ENCODE measurements around the gene ELFN2. TPM values are rescaled to one million over a fixed set of nuclear protein-coding genes. Genes with fewer than 3 reads are reported as not detected.

ELFN2 gene
- total RNA-seq, 1 donor = under 0.01 TPM

DNA sequence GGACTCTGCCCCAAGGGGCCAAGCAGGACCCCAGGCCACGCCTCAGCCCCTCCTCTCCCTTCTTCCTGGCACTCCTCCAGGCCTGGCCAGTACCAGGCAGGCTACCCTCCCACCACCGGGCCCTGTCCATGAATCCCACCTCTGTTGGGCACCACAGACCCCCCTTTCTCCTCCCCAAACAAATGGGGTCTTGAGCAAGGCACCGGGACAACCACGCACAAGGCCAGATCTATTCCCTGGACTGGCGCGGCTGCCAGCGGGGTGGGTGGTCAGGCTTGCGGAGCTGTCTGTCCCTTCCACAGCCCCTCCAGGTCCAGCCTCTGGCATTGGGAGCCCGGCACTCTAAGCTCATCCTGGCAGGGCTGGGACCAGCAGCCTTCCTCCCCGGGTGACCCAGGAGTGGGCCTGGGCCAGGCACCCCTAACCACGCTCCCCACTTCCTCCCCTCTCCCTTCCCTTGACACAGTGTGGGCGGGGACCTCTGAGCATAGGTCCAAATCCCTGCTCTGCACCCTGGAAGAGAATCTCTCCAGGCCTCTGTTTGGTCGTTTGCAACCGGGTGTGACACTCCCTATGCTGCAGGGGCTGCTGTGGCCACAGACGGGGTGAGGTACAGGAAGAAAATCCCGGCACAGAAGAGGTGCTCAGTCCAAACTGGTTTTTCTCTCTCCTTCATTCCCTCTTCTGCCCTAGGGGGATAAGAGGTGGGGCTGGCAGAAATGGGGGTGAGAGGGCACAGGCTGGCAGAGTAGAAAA lies 14.6 kb downstream of the ELFN2 start:
- TF ChIP-seq, protein P1, sequence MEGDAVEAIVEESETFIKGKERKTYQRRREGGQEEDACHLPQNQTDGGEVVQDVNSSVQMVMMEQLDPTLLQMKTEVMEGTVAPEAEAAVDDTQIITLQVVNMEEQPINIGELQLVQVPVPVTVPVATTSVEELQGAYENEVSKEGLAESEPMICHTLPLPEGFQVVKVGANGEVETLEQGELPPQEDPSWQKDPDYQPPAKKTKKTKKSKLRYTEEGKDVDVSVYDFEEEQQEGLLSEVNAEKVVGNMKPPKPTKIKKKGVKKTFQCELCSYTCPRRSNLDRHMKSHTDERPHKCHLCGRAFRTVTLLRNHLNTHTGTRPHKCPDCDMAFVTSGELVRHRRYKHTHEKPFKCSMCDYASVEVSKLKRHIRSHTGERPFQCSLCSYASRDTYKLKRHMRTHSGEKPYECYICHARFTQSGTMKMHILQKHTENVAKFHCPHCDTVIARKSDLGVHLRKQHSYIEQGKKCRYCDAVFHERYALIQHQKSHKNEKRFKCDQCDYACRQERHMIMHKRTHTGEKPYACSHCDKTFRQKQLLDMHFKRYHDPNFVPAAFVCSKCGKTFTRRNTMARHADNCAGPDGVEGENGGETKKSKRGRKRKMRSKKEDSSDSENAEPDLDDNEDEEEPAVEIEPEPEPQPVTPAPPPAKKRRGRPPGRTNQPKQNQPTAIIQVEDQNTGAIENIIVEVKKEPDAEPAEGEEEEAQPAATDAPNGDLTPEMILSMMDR (IDR thresholded peaks at IDR 0.05; ENCODE audit: extremely low read depth, low read depth, low read length) = no peak
- H4K20me1 ChIP-seq (ENCODE audit: insufficient read depth, low read length) = no peaks in the 10 kb centered on the region

DNA sequence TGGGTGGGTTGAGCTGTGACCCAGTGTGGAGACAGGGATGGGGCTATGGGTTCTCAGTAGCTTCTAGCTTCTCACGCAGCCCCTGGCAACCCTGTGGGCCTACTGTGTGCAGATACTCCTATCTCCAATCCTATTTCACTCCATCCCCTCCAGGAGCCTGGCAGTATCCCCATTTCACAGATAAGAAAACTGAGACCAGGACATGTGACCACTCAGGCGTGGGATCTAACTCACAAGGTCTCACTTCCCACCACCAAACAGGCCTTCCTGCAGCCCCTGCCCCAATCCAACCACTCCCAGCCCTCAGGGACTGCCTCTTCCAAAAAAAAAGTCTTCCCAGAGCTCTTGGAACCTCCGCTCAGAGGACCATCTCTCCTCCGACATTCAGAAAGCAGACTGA lies 15.6 kb downstream of the ELFN2 start:
- Histone ChIP-seq H3K4me1 (ENCODE audit: insufficient read depth, low read length) (peaks cover 6% of the 10 kb centered on the region), H4K20me1 (ENCODE audit: insufficient read depth, low read length) (no peaks in the 10 kb centered on the region), H3K4me2 (ENCODE audit: insufficient read depth, low read length) (no peak overlapping the region)

More for the DNA sequence above, 14.6 kb downstream of the ELFN2 start:
- Histone ChIP-seq H3K27ac (ENCODE audit: low read depth, low read length) (no peak overlapping the region), H3K4me2 (ENCODE audit: insufficient read depth, low read length) (no peak overlapping the region), H3K4me3 (ENCODE audit: insufficient read depth, low read length) (no peak overlapping the region), H2AFZ (ENCODE audit: low read length) (no peak overlapping the region), H3K9me3 (ENCODE audit: low read depth, low read length) (no peaks in the 10 kb centered on the region), H3K4me1 (ENCODE audit: insufficient read depth, low read length) (peaks cover 6% of the 10 kb centered on the region), H3K36me3 (ENCODE audit: insufficient read depth, low read length) (no peaks in the 10 kb centered on the region), H3K79me2 (ENCODE audit: insufficient read depth, low read length) (no peaks in the 10 kb centered on the region), H3K27me3 (ENCODE audit: insufficient read depth, low read length) (peaks cover 19% of the 10 kb centered on the region)
- no peak for DNase-seq (ENCODE audit: insufficient read length, low spot score, missing footprints)

DNA sequence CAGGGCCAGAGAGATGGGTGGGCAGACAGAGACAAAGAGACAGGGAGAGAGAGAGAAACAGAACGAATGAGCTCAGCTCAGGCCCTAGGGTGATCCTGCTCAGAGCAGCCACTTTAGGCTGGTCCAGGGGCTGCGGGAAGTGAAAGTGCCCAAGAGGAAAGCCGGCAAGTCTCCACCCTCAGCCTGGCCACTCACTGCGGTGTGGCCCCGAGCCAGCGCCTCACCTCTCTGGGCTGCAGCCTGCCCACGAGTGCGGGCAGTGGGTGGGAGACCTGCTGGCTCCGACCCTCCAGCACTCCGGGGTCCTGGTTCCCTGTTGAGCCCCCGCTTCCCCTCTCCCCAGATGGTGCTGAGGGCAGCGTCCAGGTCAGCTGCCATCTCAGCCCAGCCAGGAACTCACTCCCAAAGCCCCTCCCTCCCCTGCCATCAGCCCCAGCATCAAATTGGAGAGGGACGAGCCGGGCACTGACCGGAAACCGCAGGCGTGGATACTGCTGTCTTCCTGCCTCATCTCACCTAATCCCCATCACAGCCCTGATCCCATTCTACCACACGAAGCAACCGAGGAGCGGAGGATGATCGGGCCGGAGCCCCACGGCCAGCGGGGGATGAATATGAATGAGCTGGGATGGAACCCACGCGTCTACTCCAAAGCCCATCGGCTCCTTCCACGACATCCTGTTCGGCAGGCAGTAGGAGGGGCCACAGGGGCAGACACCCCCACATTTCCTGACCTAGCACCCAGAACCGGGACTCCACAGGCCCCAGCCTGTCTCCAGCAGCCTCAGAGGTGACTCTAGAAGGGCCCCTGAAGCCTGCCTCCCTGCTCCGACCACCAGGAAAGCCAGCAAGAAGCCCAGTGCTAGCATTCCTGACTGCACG lies 16.9 kb downstream of the ELFN2 start:
- no peaks in the 10 kb centered on the region for H3K79me2 ChIP-seq (ENCODE audit: insufficient read depth, low read length)
- TF ChIP-seq, protein P1 (IDR thresholded peaks at IDR 0.05; ENCODE audit: extremely low read depth, low read depth, low read length) = no peak
- H2AFZ ChIP-seq (ENCODE audit: low read length) = peak overlapping the region; percentile 59
- peak; percentile 92 for DNase-seq (ENCODE audit: insufficient read length, low spot score, missing footprints)
- no peaks in the 10 kb centered on the region for H3K36me3 ChIP-seq (ENCODE audit: insufficient read depth, low read length)
- H3K4me3 ChIP-seq (ENCODE audit: insufficient read depth, low read length) = peak overlapping the region; percentile 39
- H3K27ac ChIP-seq (ENCODE audit: low read depth, low read length) = no peak overlapping the region
- no peaks in the 10 kb centered on the region for H4K20me1 ChIP-seq (ENCODE audit: insufficient read depth, low read length)
- H3K4me2 ChIP-seq (ENCODE audit: insufficient read depth, low read length) = peak overlapping the region; percentile 65
- peaks cover 14% of the 10 kb centered on the region for H3K27me3 ChIP-seq (ENCODE audit: insufficient read depth, low read length)
- peaks cover 6% of the 10 kb centered on the region for H3K4me1 ChIP-seq (ENCODE audit: insufficient read depth, low read length)
- H3K9me3 ChIP-seq (ENCODE audit: low read depth, low read length) = no peaks in the 10 kb centered on the region

More for the DNA sequence above, 15.6 kb downstream of the ELFN2 start:
- no peak overlapping the region for H3K27ac ChIP-seq (ENCODE audit: low read depth, low read length)
- H3K4me3 ChIP-seq (ENCODE audit: insufficient read depth, low read length) = no peak overlapping the region
- TF ChIP-seq, protein P1 (IDR thresholded peaks at IDR 0.05; ENCODE audit: extremely low read depth, low read depth, low read length) = no peak
- no peaks in the 10 kb centered on the region for H3K36me3 ChIP-seq (ENCODE audit: insufficient read depth, low read length)
- no peaks in the 10 kb centered on the region for H3K9me3 ChIP-seq (ENCODE audit: low read depth, low read length)
- peaks cover 22% of the 10 kb centered on the region for H3K27me3 ChIP-seq (ENCODE audit: insufficient read depth, low read length)
- no peak for DNase-seq (ENCODE audit: insufficient read length, low spot score, missing footprints)
- no peak overlapping the region for H2AFZ ChIP-seq (ENCODE audit: low read length)
- H3K79me2 ChIP-seq (ENCODE audit: insufficient read depth, low read length) = no peaks in the 10 kb centered on the region
